Upper lobe of right lung (tissue), 1 donor: ENCODE measurements around the gene AP4B1. TPM values are rescaled to one million over a fixed set of nuclear protein-coding genes. Genes with fewer than 3 reads are reported as not detected.

Experiments used
- ATAC-seq: fragments of 200-7000 bp; cut with Tn5 transposase; one replicate; pipeline ENCODE4 v1.9.1; 2020; ENCODE audit warnings: mild to moderate bottlenecking, moderate library complexity
- DNase-seq: peaks from one replicate; pipeline ENCODE4 v3.0.0-alpha.2; 2020
- H3K27ac ChIP-seq: fragments of 200-600 bp; one replicate; pipeline ENCODE4 v1.8.0; 2022
- H3K27me3 ChIP-seq: fragments of 200-600 bp; one replicate; pipeline ENCODE4 v1.8.0; 2022; ENCODE audit warnings: mild to moderate bottlenecking
- H3K36me3 ChIP-seq: fragments of 200-600 bp; one replicate; pipeline ENCODE4 v1.8.0; 2022
- H3K4me1 ChIP-seq: fragments of 200-600 bp; one replicate; pipeline ENCODE4 v1.8.0; 2022
- H3K4me3 ChIP-seq: fragments of 200-600 bp; one replicate; pipeline ENCODE4 v1.8.0; 2022; ENCODE audit warnings: mild to moderate bottlenecking
- H3K9me3 ChIP-seq: fragments of 200-600 bp; one replicate; pipeline ENCODE4 v1.8.0; 2022
- intact Hi-C: fragments of 100-400 bp; cut with DNase I; formaldehyde crosslinking; loops from one replicate; pipeline ENCODE4 v1.11.0; 2022
- total RNA-seq: library from RNA; stranded (reverse); fragmentation: NEBNext Ultra II Directional; extraction: Animal tissue kit (Norgen Biotek cat#: 25700); gene quantifications from one replicate; pipeline ENCODE4 v1.2.1, GENCODE V29; 2021
- TF ChIP-seq, protein P1 (sequence below): fragments of 200-600 bp; IDR thresholded peaks from one replicate; pipeline ENCODE4 v1.8.0; 2022; ENCODE audit warnings: antibody characterized with exemption
- donor health status: DM: no; HTN: yes; CAD: no; lungs with severe emphysema.

The AP4B1 gene
- total RNA-seq, 1 donor from 2014 or later: 16.1 TPM

DNA sequence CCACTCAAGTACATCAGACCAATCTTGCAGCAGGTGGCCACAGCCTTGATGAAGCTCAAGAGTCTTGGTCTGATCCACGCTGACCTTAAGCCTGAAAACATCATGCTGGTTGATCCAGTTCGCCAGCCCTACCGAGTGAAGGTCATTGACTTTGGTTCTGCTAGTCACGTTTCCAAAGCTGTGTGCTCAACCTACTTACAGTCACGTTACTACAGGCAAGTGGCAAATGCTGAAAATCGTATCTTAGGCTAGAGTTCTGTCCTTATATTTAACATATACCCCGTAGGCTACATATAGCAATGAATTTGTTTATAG lies 36.6 kb upstream of the AP4B1 start:
- no peak overlapping the region for H3K27ac ChIP-seq
- intact Hi-C loops: no loop called here
- no peaks in the 10 kb centered on the region for H3K9me3 ChIP-seq
- H3K36me3 ChIP-seq: peaks cover 26% of the 10 kb centered on the region
- peaks cover 28% of the 10 kb centered on the region for H3K4me1 ChIP-seq
- no peak overlapping the region for H3K4me3 ChIP-seq
- no peak for ATAC-seq
- no peaks in the 10 kb centered on the region for H3K27me3 ChIP-seq
- TF ChIP-seq, protein P1, sequence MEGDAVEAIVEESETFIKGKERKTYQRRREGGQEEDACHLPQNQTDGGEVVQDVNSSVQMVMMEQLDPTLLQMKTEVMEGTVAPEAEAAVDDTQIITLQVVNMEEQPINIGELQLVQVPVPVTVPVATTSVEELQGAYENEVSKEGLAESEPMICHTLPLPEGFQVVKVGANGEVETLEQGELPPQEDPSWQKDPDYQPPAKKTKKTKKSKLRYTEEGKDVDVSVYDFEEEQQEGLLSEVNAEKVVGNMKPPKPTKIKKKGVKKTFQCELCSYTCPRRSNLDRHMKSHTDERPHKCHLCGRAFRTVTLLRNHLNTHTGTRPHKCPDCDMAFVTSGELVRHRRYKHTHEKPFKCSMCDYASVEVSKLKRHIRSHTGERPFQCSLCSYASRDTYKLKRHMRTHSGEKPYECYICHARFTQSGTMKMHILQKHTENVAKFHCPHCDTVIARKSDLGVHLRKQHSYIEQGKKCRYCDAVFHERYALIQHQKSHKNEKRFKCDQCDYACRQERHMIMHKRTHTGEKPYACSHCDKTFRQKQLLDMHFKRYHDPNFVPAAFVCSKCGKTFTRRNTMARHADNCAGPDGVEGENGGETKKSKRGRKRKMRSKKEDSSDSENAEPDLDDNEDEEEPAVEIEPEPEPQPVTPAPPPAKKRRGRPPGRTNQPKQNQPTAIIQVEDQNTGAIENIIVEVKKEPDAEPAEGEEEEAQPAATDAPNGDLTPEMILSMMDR: no peak
- no peak for DNase-seq

- peaks cover 26% of the 10 kb centered on the region for H3K36me3 ChIP-seq
- no peaks in the 10 kb centered on the region for H3K9me3 ChIP-seq
- ATAC-seq (no peak), DNase-seq (no peak)
- intact Hi-C loops: no loop called here
- peaks cover 29% of the 10 kb centered on the region for H3K4me1 ChIP-seq
- peak overlapping the region; percentile 7 for H3K27ac ChIP-seq
- TF ChIP-seq, protein P1: no peak
- H3K4me3 ChIP-seq: no peak overlapping the region
- H3K27me3 ChIP-seq: no peaks in the 10 kb centered on the region
These were observed 36.0 kb upstream of the AP4B1 start for GRCh38 chr1:113940365-113941244.

GRCh38 chr1:113938192-113938591 lies 33.6 kb upstream of the AP4B1 start:
- H3K36me3 ChIP-seq: peaks cover 26% of the 10 kb centered on the region
- H3K4me1 ChIP-seq: peaks cover 42% of the 10 kb centered on the region
- ATAC-seq: no peak

GRCh38 chr1:113937146-113937545 lies 32.5 kb upstream of the AP4B1 start:
- H3K9me3 ChIP-seq: no peaks in the 10 kb centered on the region
- peaks cover 50% of the 10 kb centered on the region for H3K4me1 ChIP-seq
- no peak overlapping the region for H3K27ac ChIP-seq
- ATAC-seq (no peak), DNase-seq (no peak)
- intact Hi-C loops: no loop called here
- H3K27me3 ChIP-seq: no peaks in the 10 kb centered on the region
- H3K4me3 ChIP-seq: no peak overlapping the region
- TF ChIP-seq, protein P1: no peak
- peaks cover 20% of the 10 kb centered on the region for H3K36me3 ChIP-seq

More at GRCh38 chr1:113938192-113938591, 33.6 kb upstream of the AP4B1 start:
- Histone ChIP-seq H3K27me3 (no peaks in the 10 kb centered on the region), H3K4me3 (no peak overlapping the region), H3K27ac (no peak overlapping the region), H3K9me3 (no peaks in the 10 kb centered on the region)
- no peak for DNase-seq
- intact Hi-C loops: no loop called here
- TF ChIP-seq, protein P1: no peak

GRCh38 chr1:113935970-113936369 lies 31.4 kb upstream of the AP4B1 start:
- H3K27ac ChIP-seq: no peak overlapping the region
- no peak for ATAC-seq
- intact Hi-C loops: no loop called here
- no peak for DNase-seq
- H3K4me3 ChIP-seq: no peak overlapping the region
- TF ChIP-seq, protein P1: no peak
- peaks cover 60% of the 10 kb centered on the region for H3K4me1 ChIP-seq
- no peaks in the 10 kb centered on the region for H3K27me3 ChIP-seq
- peaks cover 8% of the 10 kb centered on the region for H3K36me3 ChIP-seq
- H3K9me3 ChIP-seq: no peaks in the 10 kb centered on the region
